Retinal pigment epithelial cell (primary cell): ENCODE measurements around the gene RNF225.
"Not testable (repeated sequence)": the region's sequence is repeated elsewhere in the genome, so short reads cannot be mapped to it uniquely, and the experiment has no call there.

ENCODE experiments used
- DNase-seq: peaks from one replicate; pipeline ENCODE4 v3.0.0-alpha.2; 2010; ENCODE audit warnings: low read depth
- H3K4me3 ChIP-seq: 2 replicates; pipeline ENCODE4 v1.5.1; 2011; ENCODE audit warnings: mild to moderate bottlenecking, low read length, control low read depth, moderate library complexity
- CTCF ChIP-seq: conservative IDR thresholded peaks from 2 replicates; pipeline ENCODE4 v1.5.1; 2011; ENCODE audit warnings: low read depth, low read length, control low read depth, inconsistent platforms

Gene RNF225

GRCh38 chr19:58395220-58395978 is at the start of gene RNF225:
RNF225 (plus strand) TSS chr19:58395656; CDS start chr19:58396090, 434 bp downstream.
- H3K4me3 ChIP-seq, result no peak within 1 kb of the TSS
- DNase-seq, result no peak
- no peak for TF ChIP-seq CTCF

- no peak for DNase-seq
- TF ChIP-seq CTCF, result no peak
- H3K4me3 ChIP-seq, result peak overlapping the region; percentile 59
These were observed 48.2 kb upstream of the RNF225 start for GRCh38 chr19:58346961-58347929.

GRCh38 chr19:58348080-58348479 is 47.4 kb upstream of the RNF225 start:
- peak overlapping the region; percentile 59 for H3K4me3 ChIP-seq
- not testable (repeated sequence) for DNase-seq

GRCh38 chr19:58349590-58349989 is 45.9 kb upstream of the RNF225 start:
- TF ChIP-seq CTCF, result no peak
- DNase-seq, result no peak
- no peak overlapping the region for H3K4me3 ChIP-seq

GRCh38 chr19:58350001-58350861 is 45.2 kb upstream of the RNF225 start:
- DNase-seq, result no peak
- TF ChIP-seq CTCF, result no peak

GRCh38 chr19:58350871-58351557 is 44.4 kb upstream of the RNF225 start:
- TF ChIP-seq CTCF, result no peak
- no peak for DNase-seq
- H3K4me3 ChIP-seq, result no peak overlapping the region

More at GRCh38 chr19:58350001-58350861, 45.2 kb upstream of the RNF225 start:
- H3K4me3 ChIP-seq, result no peak overlapping the region

- no peak for DNase-seq
- no peak overlapping the region for H3K4me3 ChIP-seq
- TF ChIP-seq CTCF, result no peak
These were observed 43.9 kb upstream of the RNF225 start for GRCh38 chr19:58351558-58351878.
